Measurements from ENCODE around the gene DNAH11.

DNA sequence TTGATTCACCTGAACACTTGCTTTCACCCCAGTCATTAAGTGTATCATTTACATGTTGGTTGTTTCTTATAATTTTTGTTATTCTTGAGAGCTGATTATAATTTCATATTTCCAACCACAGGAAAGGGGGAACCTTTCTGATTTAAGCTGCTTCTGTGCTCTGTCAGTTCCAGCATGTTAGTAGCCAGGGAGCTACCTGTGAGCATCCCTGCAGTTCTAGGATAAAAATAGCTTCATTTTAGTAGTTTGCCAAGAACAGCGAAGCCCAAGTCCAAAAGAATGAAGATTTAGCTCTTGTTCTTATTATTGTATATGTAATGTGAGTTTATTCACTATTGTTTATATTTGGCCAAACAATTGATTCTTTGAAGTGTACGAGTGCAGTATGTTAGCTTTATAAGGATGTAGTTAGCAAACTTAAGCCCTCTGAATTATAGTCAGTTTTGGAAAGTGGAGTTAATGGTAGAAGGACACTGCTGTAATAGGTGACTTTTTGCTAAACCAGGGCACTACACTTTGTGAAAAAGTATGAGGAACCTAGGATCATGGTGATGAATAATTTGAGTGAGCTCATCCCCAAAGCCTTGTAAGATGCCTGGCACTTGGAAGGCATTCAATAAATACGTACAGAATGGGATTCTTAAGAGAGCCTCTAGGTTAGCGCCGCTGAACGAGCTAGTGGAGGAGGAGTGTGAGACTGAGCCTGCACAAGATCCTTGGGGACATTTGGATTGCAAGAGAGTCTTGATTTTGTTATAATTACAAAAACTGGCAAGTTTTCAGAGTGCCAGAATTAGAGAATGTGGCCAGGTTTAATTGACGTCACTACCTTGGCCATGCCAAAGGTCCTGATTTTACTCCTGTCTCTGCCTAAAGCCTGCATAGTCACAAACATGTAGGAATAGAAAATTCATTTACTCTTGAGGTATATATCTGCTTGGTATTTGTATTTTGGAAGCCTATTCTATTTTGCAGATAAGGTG, 29.8 kb downstream of the DNAH11 start:
- TF ChIP-seq GATA2 (IDR thresholded peaks at IDR 0.05; ENCODE audit: low read depth, low read length): no peak
- no peak for TF ChIP-seq GATA3 (IDR thresholded peaks at IDR 0.05; ENCODE audit: low read depth, low read length)

Data from SH-SY5Y (cell line).